ENCODE measurements around the gene C19orf12.

- TF ChIP-seq ZNF8 (CRISPR knock-in tag; IDR thresholded peaks at IDR 0.05) (no peak), SNAI2 (CRISPR knock-in tag; IDR thresholded peaks at IDR 0.05) (no peak), PATZ1 (CRISPR knock-in tag; IDR thresholded peaks at IDR 0.05; ENCODE audit: borderline replicate concordance) (no peak), OSR1 (CRISPR knock-in tag; IDR thresholded peaks at IDR 0.05) (no peak), CREB5 (CRISPR knock-in tag; IDR thresholded peaks at IDR 0.05; ENCODE audit: low read depth) (no peak), RARB (CRISPR knock-in tag; IDR thresholded peaks at IDR 0.05) (no peak), ZC3H10 (CRISPR knock-in tag; IDR thresholded peaks at IDR 0.05) (no peak), TOX (CRISPR knock-in tag; IDR thresholded peaks at IDR 0.05; ENCODE audit: borderline replicate concordance) (no peak), ZNF70 (CRISPR knock-in tag; IDR thresholded peaks at IDR 0.05) (no peak), ARNTL (CRISPR knock-in tag; IDR thresholded peaks at IDR 0.05; ENCODE audit: borderline replicate concordance, low read depth) (no peak)
Observed at GRCh38 chr19:29705706-29706105, 9.4 kb downstream of the C19orf12 start.

Measured in SK-N-SH treated with all-trans-retinoic acid at 6 μM for 48 hours (cell line).